Uterus (tissue), 4 donors: ENCODE results near the gene PHF12. TPM values are rescaled to one million over a fixed set of nuclear protein-coding genes. Genes with fewer than 3 reads are reported as not detected.

ENCODE experiments used
- DNase-seq, 2 donors: peaks; one replicate each; pipeline ENCODE4 v3.0.0-alpha.2; 2019 to 2020
- H3K27ac ChIP-seq, 2 donors: fragments of 200-600 bp; sonication (generic); 1 replicate in 1 of 2; 2 replicates in 1 of 2; pipeline ENCODE4 v1.5.1; 2016 to 2018
- H3K27me3 ChIP-seq, 2 donors: fragments of 200-600 bp; sonication (generic); one replicate each; pipeline ENCODE4 v1.5.1; 2018 to 2019; ENCODE audit warnings: control low read depth in 1 of 2
- H3K36me3 ChIP-seq, 2 donors: fragments of 200-600 bp; sonication (generic); one replicate each; pipeline ENCODE4 v1.5.1; 2019; ENCODE audit warnings: control low read depth in 1 of 2
- H3K4me1 ChIP-seq, 2 donors: fragments of 200-600 bp; sonication (generic); one replicate each; pipeline ENCODE4 v1.5.1; 2018 to 2019; ENCODE audit warnings: control low read depth in 1 of 2
- H3K4me3 ChIP-seq, 2 donors: fragments of 200-600 bp; sonication (generic); 1 replicate in 1 of 2; 2 replicates in 1 of 2; pipeline ENCODE4 v1.5.1; 2018 to 2019; ENCODE audit warnings: mild to moderate bottlenecking in 1 of 2
- H3K9me3 ChIP-seq, 2 donors: fragments of 200-600 bp; sonication (generic); one replicate each; pipeline ENCODE4 v1.5.1; 2019; ENCODE audit warnings: control low read depth in 1 of 2
- POLR2A ChIP-seq, 2 donors: fragments of 450-650 bp; IDR thresholded peaks; one replicate each; pipeline ENCODE4 v1.6.1; 2016; ENCODE audit warnings: antibody characterized with exemption in 2 of 2, mild to moderate bottlenecking in 1 of 2, moderate library complexity in 1 of 2
- intact Hi-C: fragments of 100-400 bp; cut with DNase I; formaldehyde crosslinking; loops from one replicate; pipeline ENCODE4 v1.15.1; 2023; ENCODE audit warnings: low total_unique reads
- total RNA-seq, 4 donors: library from RNA; depleted of rRNA in 3 of 4; stranded (reverse); fragments of >200 nt in 3 of 4; gene quantifications; one replicate each; pipeline versions ENCODE4 v1.1.0 to v1.2.4, GENCODE V29; 2014 to 2023
- TF ChIP-seq, protein P1 (sequence below), 4 experiments: fragments of 200-600 bp in 2 of 4; fragments of 450-650 bp in 2 of 4; sonication (generic) in 2 of 4; IDR thresholded peaks; one replicate each; pipeline ENCODE4 v1.5.1; 2016 to 2019; ENCODE audit warnings: antibody characterized with exemption in 4 of 4, mild to moderate bottlenecking in 2 of 4, moderate library complexity in 1 of 4
- donor health status: DM: yes; HTN: yes; CAD: no.

Gene PHF12
- total RNA-seq, 4 donors from 2014 or later: 22.1 to 78.4 (median 55.2) TPM

DNA sequence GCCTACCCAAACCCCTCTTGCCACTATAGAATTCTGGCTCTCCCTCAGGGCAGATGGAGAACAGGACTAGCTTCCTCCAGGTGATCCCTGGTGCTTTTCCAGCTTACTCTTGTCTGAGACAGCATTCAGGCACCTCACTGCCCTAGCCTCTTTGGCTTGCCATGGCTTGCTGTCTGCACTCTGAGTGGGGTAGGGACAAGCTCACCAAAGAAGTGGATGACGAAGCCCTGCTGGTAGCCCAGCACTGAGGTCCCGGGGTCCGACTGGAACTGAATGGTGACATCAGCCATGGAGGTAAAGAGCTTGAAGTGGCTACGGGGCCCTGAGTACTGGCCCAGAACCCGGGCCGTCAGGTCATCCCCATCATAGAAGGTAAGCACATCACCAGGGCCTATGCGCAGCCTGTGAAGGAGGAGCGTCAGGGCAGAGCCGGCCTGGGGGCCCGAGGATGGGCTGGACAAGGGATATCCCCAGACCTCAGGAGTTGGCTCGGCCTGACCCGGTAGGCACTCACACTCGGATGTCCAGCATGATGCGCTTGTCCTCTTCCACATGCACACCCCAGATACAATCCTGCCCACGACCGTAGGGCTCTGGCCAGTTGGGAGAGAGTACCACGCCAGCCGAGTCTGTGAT, 7.6 kb upstream of the PHF12 start:
- TF ChIP-seq POLR2A (IDR thresholded peaks at IDR 0.05): no peak
- TF ChIP-seq, protein P1, sequence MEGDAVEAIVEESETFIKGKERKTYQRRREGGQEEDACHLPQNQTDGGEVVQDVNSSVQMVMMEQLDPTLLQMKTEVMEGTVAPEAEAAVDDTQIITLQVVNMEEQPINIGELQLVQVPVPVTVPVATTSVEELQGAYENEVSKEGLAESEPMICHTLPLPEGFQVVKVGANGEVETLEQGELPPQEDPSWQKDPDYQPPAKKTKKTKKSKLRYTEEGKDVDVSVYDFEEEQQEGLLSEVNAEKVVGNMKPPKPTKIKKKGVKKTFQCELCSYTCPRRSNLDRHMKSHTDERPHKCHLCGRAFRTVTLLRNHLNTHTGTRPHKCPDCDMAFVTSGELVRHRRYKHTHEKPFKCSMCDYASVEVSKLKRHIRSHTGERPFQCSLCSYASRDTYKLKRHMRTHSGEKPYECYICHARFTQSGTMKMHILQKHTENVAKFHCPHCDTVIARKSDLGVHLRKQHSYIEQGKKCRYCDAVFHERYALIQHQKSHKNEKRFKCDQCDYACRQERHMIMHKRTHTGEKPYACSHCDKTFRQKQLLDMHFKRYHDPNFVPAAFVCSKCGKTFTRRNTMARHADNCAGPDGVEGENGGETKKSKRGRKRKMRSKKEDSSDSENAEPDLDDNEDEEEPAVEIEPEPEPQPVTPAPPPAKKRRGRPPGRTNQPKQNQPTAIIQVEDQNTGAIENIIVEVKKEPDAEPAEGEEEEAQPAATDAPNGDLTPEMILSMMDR (IDR thresholded peaks at IDR 0.05): no peak
- intact Hi-C loops: no loop called here

GRCh38 chr17:28957992-28958355, 6.7 kb upstream of the PHF12 start:
- DNase-seq: no peak

More for the DNA sequence above, 7.6 kb upstream of the PHF12 start:
- DNase-seq: no peak
- Histone ChIP-seq H3K27ac (no peak overlapping the region), H3K36me3 (no peaks in the 10 kb centered on the region), H3K27me3 (no peaks in the 10 kb centered on the region), H3K9me3 (no peaks in the 10 kb centered on the region), H3K4me1 (no peaks in the 10 kb centered on the region), H3K4me3 (no peak overlapping the region)

DNA sequence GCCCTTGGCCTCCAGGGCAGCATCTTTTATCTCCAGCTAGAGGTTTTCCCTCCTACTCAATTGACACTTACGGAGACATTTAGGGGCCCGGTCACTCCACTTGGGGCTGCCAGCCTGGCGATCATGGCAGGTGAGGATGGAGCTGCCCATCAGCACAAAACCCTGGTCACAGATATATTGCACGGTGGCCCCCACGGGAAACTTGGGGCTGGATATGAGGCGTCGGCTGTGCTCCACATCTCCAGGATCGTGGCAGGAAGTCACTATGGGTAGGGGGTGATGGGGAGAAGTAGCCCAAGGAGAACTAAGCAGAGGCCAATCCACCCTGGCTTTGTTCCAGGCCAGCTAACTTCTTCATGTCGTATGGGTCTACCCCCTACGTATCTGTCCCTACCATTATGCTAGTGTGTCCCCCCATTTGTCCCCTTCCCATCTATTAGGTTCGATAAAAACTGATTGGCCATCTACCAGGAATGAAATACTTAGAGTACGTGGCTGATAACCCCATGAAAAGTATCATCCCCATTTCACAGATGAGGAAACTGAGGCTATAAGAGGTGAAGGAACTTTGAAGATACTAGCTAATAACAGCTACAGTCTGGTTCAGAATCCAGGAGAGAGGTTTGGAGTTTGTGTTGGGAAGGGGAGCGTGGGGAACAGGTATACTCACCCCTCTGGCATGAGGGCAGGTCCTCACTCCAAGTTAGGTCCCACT, 6.1 kb upstream of the PHF12 start:
- no peak for DNase-seq
- Histone ChIP-seq H3K4me3 (no peak overlapping the region), H3K36me3 (no peaks in the 10 kb centered on the region), H3K27me3 (no peaks in the 10 kb centered on the region), H3K9me3 (no peaks in the 10 kb centered on the region), H3K27ac (no peak overlapping the region), H3K4me1 (no peaks in the 10 kb centered on the region)
- TF ChIP-seq, protein P1 (IDR thresholded peaks at IDR 0.05): no peak
- TF ChIP-seq POLR2A (IDR thresholded peaks at IDR 0.05): no peak
- intact Hi-C loops: no loop called here

More at GRCh38 chr17:28957992-28958355, 6.7 kb upstream of the PHF12 start:
- Histone ChIP-seq H3K4me1 (no peaks in the 10 kb centered on the region), H3K36me3 (no peaks in the 10 kb centered on the region), H3K9me3 (no peaks in the 10 kb centered on the region), H3K4me3 (no peak overlapping the region), H3K27ac (no peak overlapping the region), H3K27me3 (no peaks in the 10 kb centered on the region)
- TF ChIP-seq POLR2A (IDR thresholded peaks at IDR 0.05): no peak
- TF ChIP-seq, protein P1 (IDR thresholded peaks at IDR 0.05): no peak
- intact Hi-C loops: no loop called here

GRCh38 chr17:28956861-28957260, 5.5 kb upstream of the PHF12 start:
- H3K27ac ChIP-seq: no peak overlapping the region
- no peaks in the 10 kb centered on the region for H3K27me3 ChIP-seq
- no peaks in the 10 kb centered on the region for H3K4me1 ChIP-seq
- H3K4me3 ChIP-seq: no peak overlapping the region
- no peak for DNase-seq
- H3K36me3 ChIP-seq: no peaks in the 10 kb centered on the region
- no peak for TF ChIP-seq POLR2A (IDR thresholded peaks at IDR 0.05)
- no peaks in the 10 kb centered on the region for H3K9me3 ChIP-seq
- intact Hi-C loops: no loop called here

DNA sequence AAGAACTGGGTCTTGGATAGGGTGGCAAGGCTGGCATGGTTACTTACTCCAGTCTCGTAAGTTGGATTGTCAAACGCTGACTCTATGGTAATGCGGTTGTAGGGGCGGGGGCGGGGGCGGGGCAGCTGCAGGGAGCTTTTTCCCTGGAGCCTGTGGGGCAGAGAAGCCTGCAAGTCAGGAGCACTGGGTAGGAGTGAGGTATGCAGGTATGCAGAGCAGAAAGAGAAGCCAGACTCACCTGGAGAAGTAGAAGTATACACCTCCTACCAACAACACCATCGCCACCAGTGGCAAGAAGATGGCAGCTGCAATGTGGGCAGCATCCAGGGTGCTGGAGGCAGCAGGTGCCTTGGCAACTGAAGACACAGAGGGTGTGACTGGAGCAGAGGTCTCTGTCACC, 4.8 kb upstream of the PHF12 start:
- no peak overlapping the region for H3K4me3 ChIP-seq
- intact Hi-C loops: no loop called here
- H3K27ac ChIP-seq: no peak overlapping the region
- no peak for TF ChIP-seq POLR2A (IDR thresholded peaks at IDR 0.05)
- TF ChIP-seq, protein P1 (IDR thresholded peaks at IDR 0.05): no peak
- no peak for DNase-seq
- no peaks in the 10 kb centered on the region for H3K4me1 ChIP-seq
- no peaks in the 10 kb centered on the region for H3K9me3 ChIP-seq
- no peaks in the 10 kb centered on the region for H3K27me3 ChIP-seq
- no peaks in the 10 kb centered on the region for H3K36me3 ChIP-seq
